Activated CD4-positive, alpha-beta T cell treated with anti-CD3 and anti-CD28 coated beads, Interleukin-2, Interleukin-6, amounts not matched to agents 100 ng/mL and 50 ng/mL, durations not matched to agents 16 hours and 8 hours (primary cell): Measurements from ENCODE around the gene PXMP4.

Source experiments
- DNase-seq: peaks from one replicate; pipeline ENCODE4 v3.0.0-alpha.2; 2020

Gene PXMP4

DNA sequence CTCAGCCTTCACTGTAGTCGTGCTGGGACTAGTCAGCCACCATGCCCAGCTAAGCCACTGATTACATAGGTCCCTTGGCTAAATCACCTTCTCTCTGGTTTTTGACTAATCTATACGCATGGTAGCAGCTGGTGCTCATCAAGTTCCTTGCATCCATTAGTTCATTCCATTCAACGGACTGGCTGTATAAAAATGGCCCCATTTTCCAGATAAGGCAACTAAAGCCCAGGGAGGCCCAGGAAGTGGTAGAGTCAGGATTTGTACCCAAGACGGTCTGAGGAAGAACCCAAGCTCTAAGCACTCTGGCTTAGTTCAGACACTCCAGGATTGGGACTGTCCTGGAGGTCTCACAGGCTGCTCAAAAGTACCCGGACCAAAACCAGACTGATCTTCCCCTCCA is 38.8 kb downstream of the PXMP4 start:
- no peak for DNase-seq

DNA sequence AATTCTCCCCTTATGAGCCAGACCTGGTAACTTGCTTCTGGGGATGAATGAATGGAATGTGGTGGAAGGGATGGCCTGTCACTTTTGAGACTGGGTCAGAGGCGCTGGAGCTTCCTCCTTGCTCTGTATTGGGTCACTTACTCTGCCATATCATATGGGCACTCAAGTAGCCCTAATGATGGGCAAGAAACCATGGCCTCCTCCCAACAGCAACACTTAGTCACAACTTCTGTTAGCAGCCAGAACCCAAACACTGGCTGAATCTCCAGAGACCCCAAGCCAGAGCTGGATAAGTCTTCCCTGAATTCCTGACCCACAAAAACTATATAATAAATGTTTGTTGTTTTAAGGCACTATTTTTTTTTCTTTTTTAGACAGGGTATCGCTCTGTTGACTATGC is 39.4 kb downstream of the PXMP4 start:
- DNase-seq = no peak

- DNase-seq = peak; percentile 80
Observed at GRCh38 chr20:33679758-33680485, 40.2 kb downstream of the PXMP4 start.

GRCh38 chr20:33677991-33678702 is 42.0 kb downstream of the PXMP4 start:
- no peak for DNase-seq

GRCh38 chr20:33676652-33677645 is 43.2 kb downstream of the PXMP4 start:
- DNase-seq = no peak

- no peak for DNase-seq
Observed at GRCh38 chr20:33676121-33676520, 44.0 kb downstream of the PXMP4 start.

GRCh38 chr20:33675136-33675959 is 44.8 kb downstream of the PXMP4 start:
- no peak for DNase-seq

DNA sequence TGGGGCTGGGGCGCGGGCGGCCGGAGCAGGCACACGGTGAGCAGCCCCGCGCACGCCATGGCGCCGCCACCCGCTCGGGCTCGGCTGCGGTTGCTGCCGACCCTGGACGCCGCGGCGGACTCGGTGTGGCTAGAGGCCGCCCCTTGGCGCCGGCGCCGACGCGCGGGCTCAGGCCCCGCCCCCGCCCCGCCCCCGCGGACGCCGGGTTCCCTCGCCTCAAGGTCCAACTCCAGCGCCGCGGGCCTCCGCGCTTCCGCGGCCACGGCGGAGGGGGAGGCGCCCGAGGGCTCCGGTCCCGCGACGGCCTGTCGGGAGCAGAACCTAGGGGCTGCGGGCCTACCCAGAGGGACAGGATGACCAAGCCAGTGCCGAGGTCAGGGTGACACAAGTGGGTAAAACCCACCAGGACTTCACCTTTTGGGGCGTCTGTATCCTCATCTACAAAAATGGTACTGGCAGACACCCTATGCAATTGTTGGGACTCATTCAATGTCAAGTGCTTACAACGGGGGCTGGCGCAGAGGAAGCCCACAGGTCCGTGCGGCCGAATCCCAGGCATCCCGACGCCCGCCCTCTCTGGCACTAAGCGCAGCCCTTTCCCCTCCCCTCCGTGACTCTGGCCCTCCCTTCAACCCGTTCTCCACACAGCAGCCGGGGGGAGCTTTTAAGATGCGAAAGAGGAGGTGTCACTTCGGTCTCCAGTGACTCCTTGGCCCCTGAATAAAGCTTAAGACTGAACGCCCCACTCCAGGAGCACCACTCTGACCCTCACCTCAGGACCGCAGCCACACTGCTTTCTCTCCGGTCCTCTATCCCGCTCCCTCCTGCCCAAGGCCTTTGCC is 45.6 kb downstream of the PXMP4 start, which contains the start of gene NECAB3:
NECAB3 (minus strand) TSS at position 135 of the 842 bp plus-strand sequence; CDS start at position 59, 76 bp downstream.
- peak; percentile 78 for DNase-seq

GRCh38 chr20:33673410-33674293 is 46.5 kb downstream of the PXMP4 start:
- DNase-seq = no peak

DNA sequence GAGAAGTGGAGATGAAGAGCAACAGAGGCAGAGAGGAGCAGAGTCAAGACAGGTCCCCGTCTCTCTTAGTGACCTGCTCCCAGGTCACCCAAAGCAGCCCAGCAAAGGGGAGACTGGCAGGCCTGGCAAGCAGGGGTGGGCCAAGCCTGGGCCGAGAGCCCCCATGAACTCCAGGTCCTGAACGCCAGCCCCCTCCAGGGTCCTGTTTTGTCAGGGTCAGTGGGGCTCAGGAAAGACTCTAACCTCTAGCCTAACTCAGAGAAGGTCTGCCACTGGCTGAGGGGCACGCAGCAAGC is 47.0 kb downstream of the PXMP4 start:
- DNase-seq = no peak

DNA sequence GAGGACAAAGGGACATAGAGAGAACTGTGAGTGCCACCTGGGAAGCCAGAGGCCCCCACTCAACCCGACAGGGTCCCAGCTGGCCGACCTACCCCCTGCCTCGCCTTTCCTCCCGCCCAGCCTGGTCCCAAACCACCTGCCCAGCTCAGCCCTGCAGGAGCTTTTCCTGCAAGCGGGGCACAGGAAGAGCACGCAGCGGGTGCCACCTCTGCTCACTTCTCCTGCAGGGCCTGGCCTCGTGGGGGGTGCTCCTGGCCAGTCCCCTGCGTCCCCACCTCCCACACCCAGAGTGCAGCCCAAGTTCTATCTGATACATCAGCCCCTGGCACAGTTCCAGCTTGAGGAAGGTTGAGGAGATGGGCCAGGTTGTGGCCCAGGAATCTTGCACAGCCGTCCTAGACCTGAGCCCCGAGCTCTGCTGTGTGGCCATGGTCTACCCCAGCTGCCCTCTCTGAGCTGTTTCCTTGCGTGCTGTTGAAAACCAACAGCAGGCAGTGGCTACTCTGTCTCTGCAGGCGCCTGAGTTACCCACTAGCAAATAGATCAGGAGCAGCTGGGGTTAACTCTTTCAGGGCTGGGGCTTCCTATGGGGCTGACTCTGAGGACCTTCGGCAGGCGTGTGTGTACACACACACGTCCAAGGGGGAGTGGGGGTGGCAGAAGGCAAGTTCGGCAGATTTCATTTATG is 47.5 kb downstream of the PXMP4 start:
- no peak for DNase-seq

- no peak for DNase-seq
Observed at GRCh38 chr20:33671573-33672288, 48.4 kb downstream of the PXMP4 start.

DNA sequence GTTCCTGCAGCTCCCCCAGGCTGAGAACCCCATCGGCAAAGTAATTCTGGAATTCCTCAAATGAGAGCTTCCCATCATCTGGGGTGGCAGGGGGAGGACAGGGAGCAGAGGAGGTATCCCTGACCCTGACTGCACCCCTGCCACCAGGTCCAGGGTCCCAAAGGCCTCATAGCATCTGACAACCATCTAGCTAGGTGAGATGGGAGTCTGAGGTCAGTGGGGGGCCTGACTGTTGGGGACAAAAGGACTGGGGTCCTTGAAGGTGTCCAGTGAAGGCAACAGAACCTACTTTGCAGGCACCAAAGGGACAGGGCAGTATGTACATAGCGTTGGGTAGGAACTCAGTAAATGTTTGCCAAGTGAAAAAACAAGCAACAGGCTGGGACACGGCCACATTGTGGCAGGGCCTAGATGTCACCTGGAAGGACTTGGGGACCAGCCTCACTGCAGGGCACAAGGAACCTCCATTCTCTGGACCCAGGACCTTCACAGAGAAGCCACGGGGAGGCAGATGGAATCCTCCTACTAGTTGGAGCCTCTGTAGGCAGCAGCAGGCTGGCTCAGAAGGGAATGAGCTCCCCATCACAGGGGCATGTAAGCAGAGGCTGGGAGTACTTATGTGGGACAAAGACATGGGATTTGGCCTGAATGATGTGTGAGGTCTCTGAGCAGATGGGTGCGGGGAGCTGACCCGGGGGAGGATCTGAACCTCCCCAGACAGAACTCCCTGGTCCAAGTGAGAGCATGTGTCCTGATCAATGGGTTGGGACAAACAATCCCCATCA is 49.2 kb downstream of the PXMP4 start:
- no peak for DNase-seq

GRCh38 chr20:33669873-33670640 is 50.1 kb downstream of the PXMP4 start:
- no peak for DNase-seq

DNA sequence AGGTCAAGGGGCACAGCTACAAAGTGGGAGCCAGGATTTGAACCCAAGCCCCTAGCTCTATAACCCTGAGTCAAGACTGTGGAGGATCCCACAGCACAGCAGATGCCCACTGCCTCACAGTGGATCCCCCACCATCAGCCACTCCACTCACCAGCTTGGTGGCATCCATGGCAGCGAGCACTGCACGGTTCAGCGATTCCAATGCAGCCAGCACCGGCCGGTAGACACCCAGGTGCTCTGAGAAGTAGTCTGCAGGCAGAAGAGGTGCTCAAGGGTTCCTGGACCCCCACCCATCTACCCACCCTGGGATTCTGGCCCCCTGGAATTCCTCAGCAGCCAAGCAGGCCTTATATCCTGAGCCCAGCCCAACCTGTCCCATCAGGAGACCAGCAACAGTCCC is 50.9 kb downstream of the PXMP4 start:
- DNase-seq = no peak

DNA sequence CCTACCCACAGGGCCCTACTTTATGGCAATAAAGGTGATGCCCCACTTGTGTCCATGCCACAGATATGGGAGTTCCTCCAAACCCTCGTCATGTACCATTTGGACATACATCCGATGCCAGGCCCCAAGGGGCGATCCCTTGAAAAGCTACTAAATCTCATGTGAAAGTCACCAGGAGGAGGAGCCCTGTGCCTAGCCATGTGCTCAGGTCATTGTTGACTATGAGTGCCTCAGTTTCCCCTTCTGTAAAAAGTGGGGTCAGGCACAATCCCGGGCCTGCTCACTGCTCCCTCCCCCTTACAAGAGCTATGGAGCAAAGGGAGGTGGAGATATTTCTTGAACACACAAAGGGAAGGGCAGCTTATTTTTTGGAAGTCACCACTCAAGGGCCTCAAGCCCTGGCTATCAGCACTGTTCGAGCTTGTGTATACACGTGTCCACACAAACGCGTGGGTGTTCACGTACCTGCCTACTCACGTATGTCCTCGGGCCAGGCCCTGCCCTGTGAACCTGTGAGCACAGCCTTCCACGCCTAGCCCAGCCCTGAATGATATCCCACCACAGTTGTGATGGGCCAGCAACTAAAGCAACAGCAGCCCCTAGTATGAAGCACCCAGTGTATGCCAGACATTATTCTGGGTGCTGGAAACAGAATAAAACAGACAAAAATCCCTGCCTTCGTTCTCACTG is 51.5 kb downstream of the PXMP4 start:
- no peak for DNase-seq
